GM19035 (cell line): ENCODE data around the gene SHISA5.
"Not testable (repeated sequence)": the region's sequence is repeated elsewhere in the genome, so short reads cannot be mapped to it uniquely, and the experiment has no call there.

ENCODE experiments used
- ATAC-seq: cut with Tn5 transposase; IDR thresholded peaks from one replicate; pipeline ENCODE4 v1.9.1; 2021; ENCODE audit not compliant: unreplicated experiment

The SHISA5 gene

GRCh38 chr3:48504051-48504946 lies at the start of gene SHISA5:
Gene SHISA5 (minus strand): TSS chr3:48504174. CDS start chr3:48504094, 80 bp downstream.
- ATAC-seq, result no peak

GRCh38 chr3:48553361-48553760 lies 49.4 kb upstream of the SHISA5 start:
- ATAC-seq, result no peak

GRCh38 chr3:48552111-48552951 lies 48.4 kb upstream of the SHISA5 start:
- no peak for ATAC-seq

- ATAC-seq, result not testable (repeated sequence)
Observed at GRCh38 chr3:48551651-48552050, 47.7 kb upstream of the SHISA5 start.

GRCh38 chr3:48548729-48549705 lies 45.0 kb upstream of the SHISA5 start:
- ATAC-seq, result no peak

GRCh38 chr3:48548126-48548525 lies 44.2 kb upstream of the SHISA5 start:
- ATAC-seq, result no peak

GRCh38 chr3:48546203-48546829 lies 42.3 kb upstream of the SHISA5 start:
- no peak for ATAC-seq

GRCh38 chr3:48544141-48544540 lies 40.2 kb upstream of the SHISA5 start:
- ATAC-seq, result no peak

- ATAC-seq, result no peak
Observed at GRCh38 chr3:48543271-48543866, 39.4 kb upstream of the SHISA5 start.

- no peak for ATAC-seq
Observed at GRCh38 chr3:48538451-48538850, 34.5 kb upstream of the SHISA5 start.

- no peak for ATAC-seq
Observed at GRCh38 chr3:48536785-48537184, 32.8 kb upstream of the SHISA5 start.

GRCh38 chr3:48536116-48536515 lies 32.1 kb upstream of the SHISA5 start:
- no peak for ATAC-seq

- ATAC-seq, result no peak
Observed at GRCh38 chr3:48535578-48535977, 31.6 kb upstream of the SHISA5 start.

- ATAC-seq, result no peak
Observed at GRCh38 chr3:48532977-48533337, 29.0 kb upstream of the SHISA5 start.

- ATAC-seq, result no peak
Observed at GRCh38 chr3:48532271-48532976, 28.4 kb upstream of the SHISA5 start.

GRCh38 chr3:48530701-48531100 lies 26.7 kb upstream of the SHISA5 start:
- not testable (repeated sequence) for ATAC-seq

GRCh38 chr3:48528754-48529153 lies 24.8 kb upstream of the SHISA5 start:
- no peak for ATAC-seq

GRCh38 chr3:48528048-48528447 lies 24.1 kb upstream of the SHISA5 start:
- no peak for ATAC-seq

- no peak for ATAC-seq
Observed at GRCh38 chr3:48524970-48525369, 21.0 kb upstream of the SHISA5 start.
